ENCODE data around the gene TMEM235.

TMEM235 gene

DNA sequence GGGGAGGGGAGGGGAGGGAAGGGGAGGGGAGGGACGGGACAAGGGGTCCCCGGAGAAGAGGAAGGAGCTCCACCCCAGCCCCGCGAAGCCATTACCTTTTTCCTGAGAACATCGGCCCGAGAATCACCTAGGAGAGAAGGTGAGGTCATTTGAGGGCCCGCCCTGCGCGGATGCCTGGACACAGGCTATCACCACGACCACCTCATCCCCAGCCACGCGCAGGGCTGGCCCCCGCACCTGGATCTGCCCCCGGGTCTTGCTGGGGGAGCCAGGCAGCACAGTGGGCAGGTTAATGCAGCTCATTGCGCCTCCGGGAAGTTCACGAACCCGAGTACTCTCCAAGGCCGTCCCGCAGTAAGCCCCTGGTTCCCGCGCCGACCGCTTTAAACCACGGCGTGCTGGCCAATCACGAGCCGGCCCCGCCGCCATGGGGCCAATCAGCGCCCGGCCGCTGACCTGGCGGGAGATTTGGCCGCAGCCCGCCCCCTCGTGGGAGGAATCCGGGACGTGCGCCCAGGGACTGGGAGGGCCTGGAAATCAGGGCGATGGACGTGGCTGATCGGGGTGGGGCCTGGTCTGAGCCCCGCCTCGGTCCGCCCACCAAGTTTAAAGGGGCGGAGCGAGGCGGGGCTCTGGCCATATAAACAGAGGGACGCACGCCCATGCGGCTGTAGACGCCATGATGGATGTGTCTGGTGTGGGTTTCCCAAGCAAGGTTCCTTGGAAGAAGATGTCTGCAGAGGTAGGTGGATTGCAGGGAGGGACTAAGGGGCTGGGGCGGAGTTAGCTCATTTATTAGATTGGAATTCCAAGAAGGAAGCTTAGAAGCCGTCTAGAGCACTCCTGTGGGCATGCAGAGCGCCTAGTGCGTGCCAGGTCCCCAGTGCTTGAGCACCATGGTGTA, 44.5 kb upstream of the TMEM235 start, which contains the start of the genes AFMID and TK1:
TSS of gene AFMID (plus strand) at position 671 of the 904 bp plus-strand sequence. CDS start at position 680, 9 bp downstream.
TSS of gene TK1 (minus strand) at position 361 of the 904 bp plus-strand sequence. CDS start at position 303, 58 bp downstream.
- TF ChIP-seq, protein P1, sequence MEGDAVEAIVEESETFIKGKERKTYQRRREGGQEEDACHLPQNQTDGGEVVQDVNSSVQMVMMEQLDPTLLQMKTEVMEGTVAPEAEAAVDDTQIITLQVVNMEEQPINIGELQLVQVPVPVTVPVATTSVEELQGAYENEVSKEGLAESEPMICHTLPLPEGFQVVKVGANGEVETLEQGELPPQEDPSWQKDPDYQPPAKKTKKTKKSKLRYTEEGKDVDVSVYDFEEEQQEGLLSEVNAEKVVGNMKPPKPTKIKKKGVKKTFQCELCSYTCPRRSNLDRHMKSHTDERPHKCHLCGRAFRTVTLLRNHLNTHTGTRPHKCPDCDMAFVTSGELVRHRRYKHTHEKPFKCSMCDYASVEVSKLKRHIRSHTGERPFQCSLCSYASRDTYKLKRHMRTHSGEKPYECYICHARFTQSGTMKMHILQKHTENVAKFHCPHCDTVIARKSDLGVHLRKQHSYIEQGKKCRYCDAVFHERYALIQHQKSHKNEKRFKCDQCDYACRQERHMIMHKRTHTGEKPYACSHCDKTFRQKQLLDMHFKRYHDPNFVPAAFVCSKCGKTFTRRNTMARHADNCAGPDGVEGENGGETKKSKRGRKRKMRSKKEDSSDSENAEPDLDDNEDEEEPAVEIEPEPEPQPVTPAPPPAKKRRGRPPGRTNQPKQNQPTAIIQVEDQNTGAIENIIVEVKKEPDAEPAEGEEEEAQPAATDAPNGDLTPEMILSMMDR (IDR thresholded peaks at IDR 0.05; ENCODE audit: control extremely low read depth, extremely low read depth, low read depth, missing control alignments) = peak; percentile 36
- CTCF ChIA-PET = interaction anchor here (0.6 to 5.9 kb wide), 7 partner anchors 9 to 102 kb away, joined by 3 to 50 read pairs (median 3); no protein-coding TSS in a partner anchor
- POLR2A ChIA-PET = interaction anchor here (0.5 to 1.5 kb wide), 9 partner anchors 8 to 63 kb away, joined by 3 to 6 read pairs (median 4); no protein-coding TSS in a partner anchor
- DNase-seq (ENCODE audit: extremely low spot score) = peak; percentile 99

- DNase-seq (ENCODE audit: extremely low spot score) = no peak
- TF ChIP-seq, protein P1 (IDR thresholded peaks at IDR 0.05; ENCODE audit: control extremely low read depth, extremely low read depth, low read depth, missing control alignments) = no peak
- CTCF ChIA-PET = interaction anchor here (1.2 to 3.7 kb wide), 2 partner anchors 18 to 20 kb away, joined by 3 to 14 read pairs; no protein-coding TSS in a partner anchor
- POLR2A ChIA-PET = interaction anchor here (0.7 to 0.8 kb wide), 2 partner anchors 10 to 1010 kb away, joined by 3 to 4 read pairs; partner anchors contain the start of genes AFMID and TK1
Measured at GRCh38 chr17:78196716-78197115, 34.7 kb upstream of the TMEM235 start.

GRCh38 chr17:78197147-78197832, 34.1 kb upstream of the TMEM235 start:
- TF ChIP-seq, protein P1 (IDR thresholded peaks at IDR 0.05; ENCODE audit: control extremely low read depth, extremely low read depth, low read depth, missing control alignments) = no peak
- POLR2A ChIA-PET = interaction anchor here (0.8 kb wide), 1 partner anchor 10 kb away, joined by 4 read pairs; the partner anchor contains the start of genes AFMID and TK1
- CTCF ChIA-PET = interaction anchor here (1.3 to 3.7 kb wide), 2 partner anchors 21 to 84 kb away, joined by 3 to 14 read pairs; no protein-coding TSS in a partner anchor
- DNase-seq (ENCODE audit: extremely low spot score) = no peak

- DNase-seq (ENCODE audit: extremely low spot score) = no peak
- TF ChIP-seq, protein P1 (IDR thresholded peaks at IDR 0.05; ENCODE audit: control extremely low read depth, extremely low read depth, low read depth, missing control alignments) = no peak
- POLR2A ChIA-PET = no interaction called here
- CTCF ChIA-PET = interaction anchor here (2.5 to 3.7 kb wide), 3 partner anchors 24 to 115 kb away, joined by 9 to 14 read pairs (median 11); no protein-coding TSS in a partner anchor
Measured at GRCh38 chr17:78200451-78200850, 31.0 kb upstream of the TMEM235 start.

DNA sequence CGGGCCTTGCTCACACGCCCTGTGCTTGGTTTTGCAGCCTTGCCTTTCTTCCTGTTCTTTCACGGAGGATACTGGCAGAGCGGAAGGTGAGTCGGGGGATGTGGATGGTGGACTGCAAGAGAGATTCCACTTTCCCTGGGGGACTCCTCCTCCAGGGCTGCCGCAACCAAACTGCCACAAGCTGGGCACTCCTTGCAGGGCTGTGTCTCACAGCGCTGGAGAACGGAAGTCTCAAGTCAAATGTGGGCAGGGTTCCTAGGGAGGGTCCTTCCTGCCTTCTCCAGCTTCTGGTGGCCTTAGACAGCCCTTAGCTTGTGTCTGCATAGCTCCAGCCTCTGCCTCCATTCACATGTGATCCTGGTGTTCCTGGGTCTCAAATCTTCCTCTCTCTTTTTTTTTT, 28.8 kb upstream of the TMEM235 start:
- no peak for DNase-seq (ENCODE audit: extremely low spot score)
- TF ChIP-seq, protein P1 (IDR thresholded peaks at IDR 0.05; ENCODE audit: control extremely low read depth, extremely low read depth, low read depth, missing control alignments) = no peak
- POLR2A ChIA-PET = interaction anchor here (0.6 kb wide), 1 partner anchor 22 kb away, joined by 8 read pairs; no protein-coding TSS in a partner anchor
- CTCF ChIA-PET = interaction anchor here (1.2 to 1.7 kb wide), 3 partner anchors 16 to 65 kb away, joined by 3 read pairs; partner anchors contain the start of gene TK1

Measured in GM10248 (cell line).